Hair follicle dermal papilla cell (primary cell): Measurements from ENCODE around the gene ACTG1. TPM values are rescaled to one million over a fixed set of nuclear protein-coding genes. Genes with fewer than 3 reads are reported as not detected.

ENCODE experiments used
- total RNA-seq: library from RNA; depleted of rRNA; stranded (reverse); fragments of >200 nt; gene quantifications from 2 replicates; pipeline ENCODE4 v1.2.3, GENCODE V29; 2012

Gene ACTG1
- 20,946 and 30,159 TPM in 2 replicates for total RNA-seq

GRCh38 chr17:81512562-81513371 lies at the start of gene ACTG1:
TSS of gene ACTG1 (minus strand) at chr17:81512799. CDS start at chr17:81512354, 445 bp downstream.

GRCh38 chr17:81552244-81553017 lies 39.8 kb upstream of the ACTG1 start, which contains the start of gene FAAP100:
TSS of gene FAAP100 (minus strand) at chr17:81552353. CDS start at chr17:81552330, 23 bp downstream.

GRCh38 chr17:81527591-81528383 lies 15.2 kb upstream of the ACTG1 start, which contains the start of gene FSCN2:
TSS of gene FSCN2 (plus strand) at chr17:81528377. CDS start at chr17:81528532, 155 bp downstream.

Other genes starting within 250 kb of the ACTG1 start
- gene SLC38A10, start 217.5 kb downstream of the ACTG1 start, total RNA-seq = 60.6 and 64.4 TPM in 2 replicates
- 16.3 and 25.5 TPM in 2 replicates for gene BAHCC1, start 117.3 kb downstream of the ACTG1 start, total RNA-seq
- 8.9 and 10.0 TPM in 2 replicates for gene FSCN2, start 15.6 kb upstream of the ACTG1 start, total RNA-seq
- gene FAAP100, start 39.6 kb upstream of the ACTG1 start, total RNA-seq = 37.2 and 45.6 TPM in 2 replicates
- gene NPLOC4, start 124.3 kb upstream of the ACTG1 start, total RNA-seq = 80.4 and 97.5 TPM in 2 replicates
- gene TSPAN10, start 124.4 kb upstream of the ACTG1 start, total RNA-seq = 1.9 TPM in 2 replicates
- not detected in 2 replicates for gene PDE6G, start 143.7 kb upstream of the ACTG1 start, total RNA-seq
- 19.8 and 25.6 TPM in 2 replicates for gene OXLD1, start 153.8 kb upstream of the ACTG1 start, total RNA-seq
- gene CCDC137, start 153.9 kb upstream of the ACTG1 start, total RNA-seq = 4.9 and 6.8 TPM in 2 replicates
- gene ARL16, start 171.0 kb upstream of the ACTG1 start, total RNA-seq = 28.9 and 35.6 TPM in 2 replicates
- 107 and 114 TPM in 2 replicates for gene HGS, start 171.2 kb upstream of the ACTG1 start, total RNA-seq
- 10.1 and 12.3 TPM in 2 replicates for gene MRPL12, start 190.6 kb upstream of the ACTG1 start, total RNA-seq
- 5.6 and 9.4 TPM in 2 replicates for gene SLC25A10, start 199.5 kb upstream of the ACTG1 start, total RNA-seq